ENCODE measurements around the gene AGAP1. TPM values are rescaled to one million over a fixed set of nuclear protein-coding genes. Genes with fewer than 3 reads are reported as not detected.

The AGAP1 gene
- polyA plus RNA-seq, 1 donor, result 31.5 TPM

GRCh38 chr2:235611756-235612155 lies 117.9 kb downstream of the AGAP1 start:
- DNase-seq, result no peak

GRCh38 chr2:235612181-235612950 lies 118.5 kb downstream of the AGAP1 start:
- DNase-seq, result no peak

- no peak for DNase-seq
Observed at GRCh38 chr2:235613649-235614048, 119.8 kb downstream of the AGAP1 start.

- DNase-seq, result no peak
Observed at GRCh38 chr2:235614176-235614860, 120.5 kb downstream of the AGAP1 start.

- DNase-seq, result peak; percentile 82
Observed at GRCh38 chr2:235614900-235615712, 121.3 kb downstream of the AGAP1 start.

- DNase-seq, result peak; percentile 79
Observed at GRCh38 chr2:235616885-235617284, 123.0 kb downstream of the AGAP1 start.

GRCh38 chr2:235618039-235618438 lies 124.2 kb downstream of the AGAP1 start:
- DNase-seq, result no peak

- no peak for DNase-seq
Observed at GRCh38 chr2:235619544-235619943, 125.7 kb downstream of the AGAP1 start.

- DNase-seq, result no peak
Observed at GRCh38 chr2:235621736-235622135, 127.9 kb downstream of the AGAP1 start.

- no peak for DNase-seq
Observed at GRCh38 chr2:235623111-235623510, 129.3 kb downstream of the AGAP1 start.

- no peak for DNase-seq
Observed at GRCh38 chr2:235623752-235624151, 129.9 kb downstream of the AGAP1 start.

GRCh38 chr2:235626658-235627057 lies 132.8 kb downstream of the AGAP1 start:
- no peak for DNase-seq

GRCh38 chr2:235627682-235628081 lies 133.8 kb downstream of the AGAP1 start:
- no peak for DNase-seq

- no peak for DNase-seq
Observed at GRCh38 chr2:235630718-235631296, 137.0 kb downstream of the AGAP1 start.

- DNase-seq, result no peak
Observed at GRCh38 chr2:235634435-235635158, 140.8 kb downstream of the AGAP1 start.

GRCh38 chr2:235636546-235636945 lies 142.7 kb downstream of the AGAP1 start:
- DNase-seq, result no peak

- DNase-seq, result no peak
Observed at GRCh38 chr2:235637896-235638295, 144.1 kb downstream of the AGAP1 start.

- no peak for DNase-seq
Observed at GRCh38 chr2:235638541-235639427, 144.9 kb downstream of the AGAP1 start.

GRCh38 chr2:235639428-235639773 lies 145.6 kb downstream of the AGAP1 start:
- peak; percentile 92 for DNase-seq

- DNase-seq, result no peak
Observed at GRCh38 chr2:235639885-235640284, 146.0 kb downstream of the AGAP1 start.

- no peak for DNase-seq
Observed at GRCh38 chr2:235640377-235640776, 146.5 kb downstream of the AGAP1 start.
